Heart right ventricle (tissue), 16 donors: ENCODE results near the gene SPTBN5. TPM values are rescaled to one million over a fixed set of nuclear protein-coding genes. Genes with fewer than 3 reads are reported as not detected.

Source experiments
- ATAC-seq, 8 donors: fragments of 200-7000 bp; cut with Tn5 transposase; one replicate each; pipeline ENCODE4 v1.9.1; 2020; ENCODE audit warnings: mild to moderate bottlenecking in 8 of 8, moderate library complexity in 8 of 8, moderate number of reproducible peaks in 1 of 8
- DNase-seq, 2 donors: peaks; one replicate each; pipeline ENCODE4 v3.0.0-alpha.2; 2020
- H3K27ac ChIP-seq, 10 donors: fragments of 200-600 bp; sonication (generic) in 2 of 10; one replicate each; pipeline versions ENCODE4 v1.5.0 to v1.8.0; 2020 to 2022; ENCODE audit warnings: mild to moderate bottlenecking in 3 of 10
- H3K27me3 ChIP-seq, 7 donors: fragments of 200-600 bp; one replicate each; pipeline ENCODE4 v1.8.0; 2021 to 2022; ENCODE audit warnings: mild to moderate bottlenecking in 2 of 7
- H3K36me3 ChIP-seq, 9 donors: fragments of 200-600 bp; sonication (generic) in 1 of 9; one replicate each; pipeline versions ENCODE4 v1.5.0 to v1.8.0; 2020 to 2022; ENCODE audit warnings: mild to moderate bottlenecking in 2 of 9
- H3K4me1 ChIP-seq, 9 donors: fragments of 200-600 bp; sonication (generic) in 1 of 9; one replicate each; pipeline versions ENCODE4 v1.5.0 to v1.8.0; 2020 to 2022; ENCODE audit warnings: mild to moderate bottlenecking in 4 of 9
- H3K4me3 ChIP-seq, 10 donors: fragments of 200-600 bp; sonication (generic) in 2 of 10; one replicate each; pipeline versions ENCODE4 v1.5.0 to v1.8.0; 2020 to 2022; ENCODE audit warnings: mild to moderate bottlenecking in 7 of 10, moderate library complexity in 2 of 10
- H3K9me3 ChIP-seq, 11 donors: fragments of 200-600 bp in 10 of 11; sonication (generic) in 2 of 11; one replicate each; pipeline versions ENCODE4 v1.5.0 to v1.8.0; 2013 to 2022; ENCODE audit warnings: mild to moderate bottlenecking in 2 of 11, control low read depth in 1 of 11, moderate library complexity in 1 of 11
- WGBS, 2 donors: extraction: QIAGEN DNeasy Blood & Tissue Kit; methylation state at CpG; one replicate each; pipeline ENCODE4 v1.1.7; 2013; ENCODE audit warnings: inconsistent platforms in 1 of 2; 5-methylcytosine and 5-hydroxymethylcytosine counted together
- intact Hi-C, 10 donors: fragments of 100-400 bp; cut with DNase I; formaldehyde crosslinking; loops; one replicate each; pipeline versions ENCODE4 v1.11.1 to v1.14.2; 2022
- polyA plus RNA-seq, 2 donors: library from polyadenylated mRNA; stranded (reverse); fragments of 200-250 nt; gene quantifications; one replicate each; pipeline ENCODE4 v1.2.3, GENCODE V29; 2013
- total RNA-seq, 10 donors: library from RNA; stranded (reverse); fragmentation: NEBNext Ultra II Directional in 3 of 10; extraction: Animal tissue kit (Norgen Biotek cat#: 25700) in 3 of 10; gene quantifications; one replicate each; pipeline versions ENCODE4 v1.2.1 to v1.2.4, GENCODE V29; 2021 to 2023
- TF ChIP-seq, protein P1 (sequence below), 9 donors: fragments of 200-600 bp; sonication (generic) in 2 of 9; IDR thresholded peaks; one replicate each; pipeline versions ENCODE4 v1.5.0 to v1.8.0; 2021 to 2022; ENCODE audit warnings: antibody characterized with exemption in 9 of 9, mild to moderate bottlenecking in 5 of 9, moderate library complexity in 1 of 9
- donor health status: Arrhythmogenic right ventricular cardiomyopathy.
- donor health status: ischemic (EF 13 %, LVEDD 7.1; RV severe dilation, severe dysfunction).
- donor health status: healthy with polysubstance abuse.
- donor health status: DM: no; HTN: yes; CAD: no.
- donor health status: DM: no; HTN: no; CAD: no.
- donor health status: ischemic (EF 25% LVEDD 6.9; RV normal size, moderate dysfunction).
- donor health status: ischemic (EF 25% LVEDD 5.7; RV mildly dilated, moderate dysfunction).
- donor health status: healthy.
- donor health status: DM: yes; HTN: yes; CAD: no.
- donor health status: Ischemic cardiomyopathy.
- donor health status: ischemic (EF 35%, LVEDD 5.7; RV mildly dilated, moderate dysfunction).
- donor health status: nonischemic (EF 11% LVEDD 7.7; RV severe dilation, severe dysfunction).
- donor health status: DM: yes; HTN: yes; CAD: no.
- donor health status: PGD.
- donor health status: ischemic (EF 29% LVEDD 5.4; RV normal size, mild dysfunction).
- donor health status: nonischemic (EF 23%, LVEDD 6.1; RV moderate dilation, normal function).

SPTBN5 gene
- total and polyA plus RNA-seq, 12 donors, result 0.94 to 8.7 (median 2.4) TPM

DNA sequence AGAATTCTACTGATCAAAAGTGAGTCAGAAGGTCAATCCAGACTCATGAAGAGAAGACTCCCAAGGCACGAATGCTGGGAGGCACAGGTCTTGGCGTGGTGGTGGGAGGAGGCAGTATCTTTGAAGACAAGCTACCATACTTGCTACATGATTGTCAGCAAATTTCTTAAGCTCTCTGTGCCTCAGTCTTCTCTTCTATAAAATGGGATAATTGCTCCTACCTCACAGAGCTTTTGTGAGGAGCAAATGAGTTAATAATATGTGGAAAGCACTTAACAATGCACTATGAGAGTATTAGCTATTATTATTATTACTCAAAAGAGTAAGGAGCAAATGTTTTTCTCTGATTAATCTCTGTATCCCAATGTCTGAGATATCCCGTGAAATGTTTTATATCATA lies 42.3 kb upstream of the SPTBN5 start:
- Histone ChIP-seq H3K4me3 (no peak overlapping the region), H3K9me3 (no peaks in the 10 kb centered on the region), H3K36me3 (peaks cover 0 to 38% (median 6%) of the 10 kb centered on the region in 9 donors), H3K27me3 (no peaks in the 10 kb centered on the region), H3K27ac (peak overlapping the region in 8 of 10 donors; percentile 72 to 89 (median 80)), H3K4me1 (peaks cover 27 to 99% (median 88%) of the 10 kb centered on the region in 9 donors)
- TF ChIP-seq, protein P1, sequence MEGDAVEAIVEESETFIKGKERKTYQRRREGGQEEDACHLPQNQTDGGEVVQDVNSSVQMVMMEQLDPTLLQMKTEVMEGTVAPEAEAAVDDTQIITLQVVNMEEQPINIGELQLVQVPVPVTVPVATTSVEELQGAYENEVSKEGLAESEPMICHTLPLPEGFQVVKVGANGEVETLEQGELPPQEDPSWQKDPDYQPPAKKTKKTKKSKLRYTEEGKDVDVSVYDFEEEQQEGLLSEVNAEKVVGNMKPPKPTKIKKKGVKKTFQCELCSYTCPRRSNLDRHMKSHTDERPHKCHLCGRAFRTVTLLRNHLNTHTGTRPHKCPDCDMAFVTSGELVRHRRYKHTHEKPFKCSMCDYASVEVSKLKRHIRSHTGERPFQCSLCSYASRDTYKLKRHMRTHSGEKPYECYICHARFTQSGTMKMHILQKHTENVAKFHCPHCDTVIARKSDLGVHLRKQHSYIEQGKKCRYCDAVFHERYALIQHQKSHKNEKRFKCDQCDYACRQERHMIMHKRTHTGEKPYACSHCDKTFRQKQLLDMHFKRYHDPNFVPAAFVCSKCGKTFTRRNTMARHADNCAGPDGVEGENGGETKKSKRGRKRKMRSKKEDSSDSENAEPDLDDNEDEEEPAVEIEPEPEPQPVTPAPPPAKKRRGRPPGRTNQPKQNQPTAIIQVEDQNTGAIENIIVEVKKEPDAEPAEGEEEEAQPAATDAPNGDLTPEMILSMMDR (IDR thresholded peaks at IDR 0.05), result no peak
- DNase-seq (no peak), ATAC-seq (no peak)
- intact Hi-C loops, result no loop called here
- whole genome bisulfite sequencing, 2 donors, result 85 to 88% methylated on average over 3 of the region's 3 CpGs

DNA sequence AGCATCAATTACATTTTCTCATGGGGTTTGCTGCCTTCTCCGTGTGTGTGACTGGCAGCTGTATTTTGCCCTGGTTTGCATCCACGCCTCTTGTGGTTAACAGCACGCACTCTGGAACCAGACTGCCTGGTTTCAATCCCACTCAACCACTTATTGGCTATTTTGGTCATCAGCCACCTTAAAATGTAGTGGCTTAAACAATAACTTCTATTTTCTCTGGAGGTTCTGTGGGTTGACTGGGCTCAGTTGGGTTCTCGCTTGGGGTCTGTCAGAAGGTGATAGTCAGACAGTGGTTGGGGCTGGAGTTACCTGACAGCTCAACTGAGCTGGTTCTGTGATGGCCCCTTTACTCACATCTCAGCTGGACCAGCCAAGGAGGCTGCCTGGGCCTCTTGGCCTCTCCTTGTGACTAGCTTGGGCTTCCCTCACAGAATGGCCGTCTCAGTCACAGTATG lies 41.7 kb upstream of the SPTBN5 start:
- Histone ChIP-seq H3K4me1 (peaks cover 27 to 99% (median 88%) of the 10 kb centered on the region in 9 donors), H3K36me3 (peaks cover 0 to 32% (median 6%) of the 10 kb centered on the region in 9 donors), H3K4me3 (no peak overlapping the region), H3K27me3 (no peaks in the 10 kb centered on the region), H3K27ac (peak overlapping the region in 8 of 10 donors; percentile 72 to 89 (median 80)), H3K9me3 (no peaks in the 10 kb centered on the region)
- intact Hi-C loops, result loop anchor here in 1 of 10 donors (2.0 kb wide), 1 partner anchor 35 kb away; no protein-coding TSS in a partner anchor
- TF ChIP-seq, protein P1 (IDR thresholded peaks at IDR 0.05), result no peak
- DNase-seq (no peak), ATAC-seq (no peak)
- 67 to 76% methylated on average over 5 of the region's 5 CpGs for WGBS, 2 donors

DNA sequence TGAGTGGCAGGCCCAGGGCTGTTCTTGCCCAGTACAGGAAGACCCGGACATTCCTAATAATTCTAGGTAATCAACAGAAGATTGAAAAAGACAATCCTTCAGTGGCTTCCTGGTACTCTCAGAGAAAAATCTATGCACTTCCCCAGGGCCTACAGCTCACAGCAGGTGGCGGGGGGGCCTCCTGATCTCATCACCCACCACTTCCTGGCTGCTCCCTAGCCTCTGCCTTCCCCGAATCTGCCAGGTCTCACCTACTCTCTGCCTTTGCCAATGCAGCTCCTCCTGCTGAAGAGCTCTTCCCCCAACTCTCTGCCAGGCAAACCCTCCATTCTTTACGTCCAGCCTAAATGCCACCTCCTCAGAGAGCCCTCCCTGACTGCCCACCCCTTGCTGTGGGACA lies 41.0 kb upstream of the SPTBN5 start:
- Histone ChIP-seq H3K9me3 (no peaks in the 10 kb centered on the region), H3K36me3 (peaks cover 0 to 25% (median 4%) of the 10 kb centered on the region in 9 donors), H3K27me3 (no peaks in the 10 kb centered on the region), H3K4me3 (no peak overlapping the region), H3K27ac (peak overlapping the region in 9 of 10 donors; percentile 46 to 89 (median 80)), H3K4me1 (peaks cover 29 to 100% (median 91%) of the 10 kb centered on the region in 9 donors)
- DNase-seq, result peak in 1 of 2 donors; percentile 45
- intact Hi-C loops, result loop anchor here in 2 of 10 donors (2.0 to 5.0 kb wide), 2 partner anchors 36 to 37 kb away; partner anchors contain the start of gene EHD4 (in 1 of the 2)
- WGBS, 2 donors, result 48 to 65% methylated on average over 4 of the region's 4 CpGs
- TF ChIP-seq, protein P1 (IDR thresholded peaks at IDR 0.05), result no peak
- ATAC-seq, result peak in 5 of 8 donors; percentile 22 to 55 (median 39)

DNA sequence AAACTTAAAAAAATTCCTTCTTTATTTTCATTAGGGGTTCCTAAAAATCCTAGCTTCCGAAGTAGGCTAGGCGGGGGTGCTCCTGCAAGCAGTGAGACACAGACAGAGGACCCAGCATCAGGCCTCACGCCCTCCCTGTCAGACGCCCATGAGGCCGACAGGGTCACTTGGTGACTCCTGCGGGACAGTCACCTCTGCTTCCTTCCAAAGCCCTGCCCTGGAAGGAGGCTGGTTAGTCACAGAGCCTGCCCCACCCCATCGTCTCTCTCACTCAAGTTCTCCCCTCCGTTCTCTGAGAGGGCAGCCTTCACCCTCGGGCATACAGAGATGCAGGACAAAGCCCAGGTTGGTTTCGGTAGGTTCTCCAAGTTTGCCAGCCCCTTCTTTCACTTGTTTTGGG lies 39.9 kb upstream of the SPTBN5 start:
- peak in 1 of 2 donors; percentile 35 for DNase-seq
- TF ChIP-seq, protein P1 (IDR thresholded peaks at IDR 0.05), result no peak
- WGBS, 2 donors, result 40 to 43% methylated on average over 10 of the region's 10 CpGs
- H3K36me3 ChIP-seq, result peaks cover 0 to 14% (median 0%) of the 10 kb centered on the region in 9 donors
- no peaks in the 10 kb centered on the region for H3K9me3 ChIP-seq
- peak overlapping the region; percentile 36 to 89 (median 80) for H3K27ac ChIP-seq
- peak in 6 of 8 donors; percentile 29 to 64 (median 48) for ATAC-seq
- no peak overlapping the region for H3K4me3 ChIP-seq
- no peaks in the 10 kb centered on the region for H3K27me3 ChIP-seq
- intact Hi-C loops, result loop anchor here in 2 of 10 donors (2.0 to 5.0 kb wide), 2 partner anchors 37 to 39 kb away; partner anchors contain the start of gene EHD4 (in 1 of the 2)
- peaks cover 39 to 100% (median 97%) of the 10 kb centered on the region in 9 donors for H3K4me1 ChIP-seq
